T-helper 2 cell (primary cell): ENCODE results near the gene ATP6V1G2.
A peak's percentile ranks its signal among the peaks of the same experiment; 100 is the strongest.
"Not testable (repeated sequence)": the region's sequence is repeated elsewhere in the genome, so short reads cannot be mapped to it uniquely, and the experiment has no call there.

Experiments
- DNase-seq, 5 experiments: peaks; one replicate each; pipeline versions ENCODE4 v3.0.0 to v3.0.0-alpha.2; 2012 to 2022

The ATP6V1G2 gene

DNA sequence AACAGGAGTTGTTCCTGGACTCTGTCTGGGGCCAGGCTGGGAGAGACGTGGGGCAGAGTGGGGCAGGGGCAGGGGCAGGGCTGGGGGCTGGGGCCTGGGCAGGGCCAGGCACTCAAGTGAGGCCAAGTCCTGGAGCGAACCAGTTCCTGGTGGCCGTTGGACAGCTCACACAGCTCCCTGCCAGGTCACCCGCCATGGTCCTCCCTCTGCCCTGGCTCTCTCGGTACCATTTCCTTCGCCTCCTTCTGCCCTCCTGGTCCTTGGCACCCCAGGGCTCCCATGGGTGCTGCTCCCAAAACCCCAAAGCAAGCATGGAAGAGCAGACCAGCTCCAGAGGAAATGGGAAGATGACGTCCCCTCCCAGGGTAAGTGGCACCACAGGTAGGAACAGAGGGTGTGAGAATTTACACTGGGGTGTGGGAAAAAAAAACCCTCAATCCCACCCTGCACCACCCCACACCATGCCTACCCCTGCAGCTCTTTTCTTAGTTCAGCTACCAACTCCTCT lies 17.5 kb downstream of the ATP6V1G2 start, which contains the start of gene MCCD1:
MCCD1 (plus strand) TSS at position 142 of the 508 bp plus-strand sequence; CDS start at position 195, 53 bp downstream.
- no peak for DNase-seq

- DNase-seq = no peak
Measured at GRCh38 chr6:31528307-31528777, 18.1 kb downstream of the ATP6V1G2 start.

- no peak for DNase-seq
Measured at GRCh38 chr6:31525932-31526591, 20.3 kb downstream of the ATP6V1G2 start.

GRCh38 chr6:31525553-31525931 lies 20.9 kb downstream of the ATP6V1G2 start:
- DNase-seq = no peak

GRCh38 chr6:31521835-31522234 lies 24.6 kb downstream of the ATP6V1G2 start:
- DNase-seq = no peak

DNA sequence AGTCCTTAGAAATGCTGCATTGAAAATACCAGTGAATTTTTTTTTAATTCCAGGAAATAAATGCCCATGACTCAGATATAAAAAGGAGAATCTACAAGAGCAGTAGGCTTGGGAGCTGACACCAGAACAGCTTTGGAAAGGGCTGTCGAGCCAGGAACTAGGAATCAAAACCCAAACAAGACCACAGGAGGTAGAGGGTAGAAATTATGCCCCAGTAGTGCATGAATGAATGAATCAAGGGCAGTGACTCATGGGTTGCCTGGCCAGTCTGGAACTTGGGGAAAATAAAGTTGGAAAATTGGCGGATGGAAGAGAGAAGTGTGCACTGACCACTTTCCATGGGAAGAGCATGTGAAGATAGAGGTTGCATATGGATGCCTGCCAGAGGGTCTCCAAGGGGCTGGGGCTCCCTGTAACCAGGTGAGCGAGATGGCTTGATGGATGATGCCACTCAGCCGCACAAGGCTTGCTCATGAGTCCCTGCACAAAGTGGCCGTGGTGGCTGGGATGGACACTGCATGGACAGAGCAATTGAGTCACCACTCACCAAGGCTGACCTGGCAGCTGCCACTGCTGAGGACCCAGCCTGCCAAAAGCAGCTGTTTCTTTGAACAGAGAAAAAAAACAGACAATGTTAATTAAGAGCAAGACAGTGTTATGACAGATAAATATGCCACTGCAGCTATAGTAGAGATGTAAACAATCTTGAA lies 32.8 kb downstream of the ATP6V1G2 start:
- DNase-seq = no peak

DNA sequence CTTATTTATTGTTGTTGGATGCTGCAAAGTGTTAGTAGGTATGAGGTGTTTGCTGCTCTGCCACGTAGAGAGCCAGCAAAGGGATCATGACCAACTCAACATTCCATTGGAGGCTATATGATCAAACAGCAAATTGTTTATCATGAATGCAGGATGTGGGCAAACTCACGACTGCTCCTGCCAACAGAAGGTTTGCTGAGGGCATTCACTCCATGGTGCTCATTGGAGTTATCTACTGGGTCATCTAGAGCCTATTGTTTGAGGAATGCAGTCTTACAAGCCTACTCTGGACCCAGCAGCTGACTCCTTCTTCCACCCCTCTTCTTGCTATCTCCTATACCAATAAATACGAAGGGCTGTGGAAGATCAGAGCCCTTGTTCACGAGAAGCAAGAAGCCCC lies 36.4 kb downstream of the ATP6V1G2 start:
- DNase-seq = no peak

DNA sequence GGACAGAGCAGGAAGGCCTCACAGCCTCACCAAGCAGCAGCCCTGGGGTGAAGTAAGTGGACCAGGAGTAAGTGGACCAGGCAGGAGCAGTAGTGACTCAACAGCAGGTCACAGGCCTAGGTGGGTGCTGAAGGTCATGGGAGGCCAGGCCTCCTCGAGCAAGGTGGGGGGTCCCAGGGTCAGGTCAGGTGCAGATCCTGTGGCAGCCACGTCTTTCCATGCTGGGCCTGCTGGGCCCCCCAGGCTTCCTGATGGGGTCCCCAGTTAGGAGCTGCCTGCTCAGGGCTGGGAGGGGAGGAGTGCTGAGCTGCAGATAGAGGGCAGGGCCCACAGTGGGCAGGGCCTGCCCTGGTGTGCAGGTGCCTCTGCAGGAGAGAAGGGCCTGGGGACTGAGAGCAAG lies 37.4 kb downstream of the ATP6V1G2 start:
- not testable (repeated sequence) for DNase-seq

GRCh38 chr6:31502586-31502985 lies 43.8 kb downstream of the ATP6V1G2 start:
- no peak for DNase-seq

DNA sequence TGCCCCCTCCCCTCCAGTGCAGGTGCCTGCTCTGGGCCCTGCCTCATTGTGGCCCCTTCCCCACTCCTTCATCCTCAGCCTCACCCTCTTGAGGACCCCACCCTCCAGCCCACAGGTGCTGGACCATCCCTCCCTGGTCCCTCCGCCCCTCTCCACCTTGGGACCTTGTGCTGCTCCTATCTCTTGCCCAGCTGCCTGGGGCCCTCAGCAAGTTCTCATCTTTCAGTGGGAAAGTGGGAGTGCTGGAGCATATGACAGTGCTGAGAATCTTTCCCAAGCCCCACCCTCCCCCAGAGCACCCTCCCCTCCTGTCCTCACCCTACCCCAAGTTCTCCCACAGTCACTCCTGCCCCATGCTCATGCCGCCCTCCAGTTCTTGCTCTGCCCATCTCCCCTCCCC lies 46.8 kb downstream of the ATP6V1G2 start:
- not testable (repeated sequence) for DNase-seq

- no peak for DNase-seq
Measured at GRCh38 chr6:31498748-31499147, 47.7 kb downstream of the ATP6V1G2 start.

GRCh38 chr6:31497531-31498476 lies 48.6 kb downstream of the ATP6V1G2 start, which contains the start of gene MICB:
TSS of gene MICB (plus strand) at chr6:31498145. CDS start at chr6:31498194, 49 bp downstream.
- DNase-seq = peak; percentile 72 to 85 (median 81)

- peak in 1 of 5 experiments; percentile 33 for DNase-seq
Measured at GRCh38 chr6:31496826-31497225, 49.6 kb downstream of the ATP6V1G2 start.

- DNase-seq = no peak
Measured at GRCh38 chr6:31495580-31495979, 50.8 kb downstream of the ATP6V1G2 start.
